ENCODE results near the gene SLC16A12.

SLC16A12 gene

DNA sequence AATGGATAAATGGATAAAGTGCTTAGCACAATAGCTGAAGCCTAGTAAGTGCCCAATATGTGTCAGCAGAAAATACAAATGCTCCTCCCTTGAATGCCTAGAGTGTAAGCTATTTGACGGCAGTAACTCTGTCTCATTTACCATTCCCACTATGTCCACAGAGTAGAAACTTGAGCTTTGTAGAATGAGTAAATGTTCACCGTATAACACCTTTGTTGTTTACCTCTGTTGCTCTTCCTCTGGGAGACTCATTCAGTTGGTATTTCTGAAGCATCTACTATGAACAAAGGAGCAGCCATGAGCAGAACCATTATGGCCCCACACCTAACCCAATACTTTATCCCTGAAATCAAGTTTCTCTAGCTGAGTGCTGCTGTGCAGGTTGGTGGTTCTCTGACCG, 8.4 kb upstream of the SLC16A12 start:
- CTCF ChIA-PET, result interaction anchor here (0.9 to 1.8 kb wide), 3 partner anchors 10 to 77 kb away, joined by 3 to 6 read pairs (median 3); no protein-coding TSS in a partner anchor
- POLR2A ChIA-PET, result no interaction called here
- H3K4me3 ChIP-seq (ENCODE audit: low read depth, low read length), result no peak overlapping the region
- DNase-seq (ENCODE audit: low read depth, low spot score), result no peak
- TF ChIP-seq, protein P1, sequence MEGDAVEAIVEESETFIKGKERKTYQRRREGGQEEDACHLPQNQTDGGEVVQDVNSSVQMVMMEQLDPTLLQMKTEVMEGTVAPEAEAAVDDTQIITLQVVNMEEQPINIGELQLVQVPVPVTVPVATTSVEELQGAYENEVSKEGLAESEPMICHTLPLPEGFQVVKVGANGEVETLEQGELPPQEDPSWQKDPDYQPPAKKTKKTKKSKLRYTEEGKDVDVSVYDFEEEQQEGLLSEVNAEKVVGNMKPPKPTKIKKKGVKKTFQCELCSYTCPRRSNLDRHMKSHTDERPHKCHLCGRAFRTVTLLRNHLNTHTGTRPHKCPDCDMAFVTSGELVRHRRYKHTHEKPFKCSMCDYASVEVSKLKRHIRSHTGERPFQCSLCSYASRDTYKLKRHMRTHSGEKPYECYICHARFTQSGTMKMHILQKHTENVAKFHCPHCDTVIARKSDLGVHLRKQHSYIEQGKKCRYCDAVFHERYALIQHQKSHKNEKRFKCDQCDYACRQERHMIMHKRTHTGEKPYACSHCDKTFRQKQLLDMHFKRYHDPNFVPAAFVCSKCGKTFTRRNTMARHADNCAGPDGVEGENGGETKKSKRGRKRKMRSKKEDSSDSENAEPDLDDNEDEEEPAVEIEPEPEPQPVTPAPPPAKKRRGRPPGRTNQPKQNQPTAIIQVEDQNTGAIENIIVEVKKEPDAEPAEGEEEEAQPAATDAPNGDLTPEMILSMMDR (IDR thresholded peaks at IDR 0.05; ENCODE audit: insufficient read depth, low read length, missing control alignments), result no peak

GRCh38 chr10:89540420-89540949, 5.1 kb upstream of the SLC16A12 start:
- no peak overlapping the region for H3K4me3 ChIP-seq (ENCODE audit: low read depth, low read length)
- TF ChIP-seq, protein P1 (IDR thresholded peaks at IDR 0.05; ENCODE audit: insufficient read depth, low read length, missing control alignments), result no peak
- DNase-seq (ENCODE audit: low read depth, low spot score), result no peak
- CTCF ChIA-PET, result interaction anchor here (0.6 to 1.1 kb wide), 3 partner anchors 12 to 22 kb away, joined by 4 to 6 read pairs (median 4); no protein-coding TSS in a partner anchor
- POLR2A ChIA-PET, result interaction anchor here (0.6 kb wide), 1 partner anchor 148 kb away, joined by 5 read pairs; the partner anchor contains the start of gene IFIT1

GRCh38 chr10:89537364-89537763, 2.0 kb upstream of the SLC16A12 start:
- ChIA-PET CTCF (interaction anchor here (0.6 kb wide), 1 partner anchor 12 kb away, joined by 3 read pairs; no protein-coding TSS in a partner anchor), POLR2A (no interaction called here)
- TF ChIP-seq, protein P1 (IDR thresholded peaks at IDR 0.05; ENCODE audit: insufficient read depth, low read length, missing control alignments), result no peak
- no peak for DNase-seq (ENCODE audit: low read depth, low spot score)
- H3K4me3 ChIP-seq (ENCODE audit: low read depth, low read length), result no peak overlapping the region

DNA sequence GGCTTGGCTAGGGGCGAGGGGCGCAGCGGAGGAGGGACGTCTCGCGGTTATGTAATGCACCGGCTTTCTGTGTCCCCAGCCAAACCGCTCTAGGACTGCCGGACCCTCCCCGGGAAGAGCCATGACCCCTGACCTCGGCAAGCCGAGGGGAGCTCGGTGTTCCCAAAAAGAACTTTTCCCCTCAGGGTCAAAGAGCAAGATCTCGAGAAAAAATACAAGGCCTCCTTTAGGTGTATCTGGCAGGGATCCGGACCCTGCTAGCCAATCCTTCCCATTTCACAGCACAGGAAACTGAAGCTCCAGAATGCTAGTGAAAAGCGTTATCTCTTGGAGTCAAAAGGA, 590 bp upstream of the SLC16A12 start:
- ChIA-PET CTCF (interaction anchor here (0.6 to 2.3 kb wide), 2 partner anchors 27 to 117 kb away, joined by 3 to 7 read pairs; no protein-coding TSS in a partner anchor), POLR2A (no interaction called here)
- DNase-seq (ENCODE audit: low read depth, low spot score), result no peak
- TF ChIP-seq, protein P1 (IDR thresholded peaks at IDR 0.05; ENCODE audit: insufficient read depth, low read length, missing control alignments), result no peak
- H3K4me3 ChIP-seq (ENCODE audit: low read depth, low read length), result peak overlapping the region; percentile 56

- TF ChIP-seq, protein P1 (IDR thresholded peaks at IDR 0.05; ENCODE audit: insufficient read depth, low read length, missing control alignments), result no peak
- CTCF ChIA-PET, result interaction anchor here (0.9 to 2.3 kb wide), 2 partner anchors 28 to 166 kb away, joined by 3 to 7 read pairs; no protein-coding TSS in a partner anchor
- POLR2A ChIA-PET, result no interaction called here
- peak overlapping the region; percentile 56 for H3K4me3 ChIP-seq (ENCODE audit: low read depth, low read length)
- no peak for DNase-seq (ENCODE audit: low read depth, low spot score)
Observed at GRCh38 chr10:89534826-89535166, 598 bp downstream of the SLC16A12 start.

- ChIA-PET POLR2A (no interaction called here), CTCF (no interaction called here)
- no peak for DNase-seq (ENCODE audit: low read depth, low spot score)
- H3K4me3 ChIP-seq (ENCODE audit: low read depth, low read length), result no peak overlapping the region
- TF ChIP-seq, protein P1 (IDR thresholded peaks at IDR 0.05; ENCODE audit: insufficient read depth, low read length, missing control alignments), result no peak
Observed at GRCh38 chr10:89532476-89532875, 2.9 kb downstream of the SLC16A12 start.
